ENCODE results near the gene BEST4. TPM values are rescaled to one million over a fixed set of nuclear protein-coding genes. Genes with fewer than 3 reads are reported as not detected.

BEST4 gene
- total and polyA plus RNA-seq, 2 of the 13 experiments (the other 11 are each of a cell fraction or from before 2014, with no cell fraction given): 0.77 to 1.4 TPM

GRCh38 chr1:44775078-44775929 is 12.7 kb downstream of the BEST4 start, which contains the start of gene RPS8 (continued):
- TF ChIP-seq ZHX1 (CRISPR knock-in tag; IDR thresholded peaks at IDR 0.05; ENCODE audit: low read depth): peak; percentile 91
- TF ChIP-seq ZNF776 (CRISPR knock-in tag; IDR thresholded peaks at IDR 0.05): no peak; the same call in 1 of the 2 replicates
- peak; percentile 51; the same call in 1 of the 2 replicates for TF ChIP-seq ZFP37 (CRISPR knock-in tag; IDR thresholded peaks at IDR 0.05; ENCODE audit: borderline replicate concordance)
- TF ChIP-seq HMGXB3 (CRISPR knock-in tag; IDR thresholded peaks at IDR 0.05; ENCODE audit: borderline replicate concordance): 0 out of 2 replicates have a peak, but pooled peaks have one; percentile 20
- TF ChIP-seq PRMT3 (CRISPR knock-in tag; IDR thresholded peaks at IDR 0.05; ENCODE audit: borderline replicate concordance, low read depth): no peak
- peak; percentile 50; the same call in 1 of the 2 replicates for TF ChIP-seq SIN3B (IDR thresholded peaks at IDR 0.05; ENCODE audit: low read length)
- TF ChIP-seq SNAPC4 (CRISPR knock-in tag; IDR thresholded peaks at IDR 0.05): peak; percentile 91; the same call in 1 of the 2 replicates
- peak; percentile 42; the same call in 1 of the 2 replicates for TF ChIP-seq RFX5 (IDR thresholded peaks at IDR 0.05; ENCODE audit: low read depth, low read length)
- TF ChIP-seq ATF2 (CRISPR knock-in tag; IDR thresholded peaks at IDR 0.05): peak; percentile 72
- TF ChIP-seq ZNF883 (CRISPR knock-in tag; IDR thresholded peaks at IDR 0.05; ENCODE audit: not compliant biosample characterization): peak; percentile 85
- TF ChIP-seq BRF2 (CRISPR knock-in tag; IDR thresholded peaks at IDR 0.05): no peak
- peak; percentile 90 for TF ChIP-seq NFKB2 (CRISPR knock-in tag; IDR thresholded peaks at IDR 0.05; ENCODE audit: borderline replicate concordance)

Measured in HepG2 (cell line).